ENCODE results near the gene FAM163B.

GRCh38 chr9:133591116-133591910 lies 17.9 kb downstream of the FAM163B start:
- TF ChIP-seq, protein P1, sequence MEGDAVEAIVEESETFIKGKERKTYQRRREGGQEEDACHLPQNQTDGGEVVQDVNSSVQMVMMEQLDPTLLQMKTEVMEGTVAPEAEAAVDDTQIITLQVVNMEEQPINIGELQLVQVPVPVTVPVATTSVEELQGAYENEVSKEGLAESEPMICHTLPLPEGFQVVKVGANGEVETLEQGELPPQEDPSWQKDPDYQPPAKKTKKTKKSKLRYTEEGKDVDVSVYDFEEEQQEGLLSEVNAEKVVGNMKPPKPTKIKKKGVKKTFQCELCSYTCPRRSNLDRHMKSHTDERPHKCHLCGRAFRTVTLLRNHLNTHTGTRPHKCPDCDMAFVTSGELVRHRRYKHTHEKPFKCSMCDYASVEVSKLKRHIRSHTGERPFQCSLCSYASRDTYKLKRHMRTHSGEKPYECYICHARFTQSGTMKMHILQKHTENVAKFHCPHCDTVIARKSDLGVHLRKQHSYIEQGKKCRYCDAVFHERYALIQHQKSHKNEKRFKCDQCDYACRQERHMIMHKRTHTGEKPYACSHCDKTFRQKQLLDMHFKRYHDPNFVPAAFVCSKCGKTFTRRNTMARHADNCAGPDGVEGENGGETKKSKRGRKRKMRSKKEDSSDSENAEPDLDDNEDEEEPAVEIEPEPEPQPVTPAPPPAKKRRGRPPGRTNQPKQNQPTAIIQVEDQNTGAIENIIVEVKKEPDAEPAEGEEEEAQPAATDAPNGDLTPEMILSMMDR (IDR thresholded peaks at IDR 0.05; ENCODE audit: low read depth, low read length, poor library complexity, severe bottlenecking), result no peak
- TF ChIP-seq EZH2phosphoT487 (IDR thresholded peaks at IDR 0.05; ENCODE audit: borderline replicate concordance, low read length), result no peak

Measured in DOHH2 (cell line).